Fibroblast of skin of right quadriceps (primary cell): ENCODE data around the gene CEP89.
"Not testable (repeated sequence)": the region's sequence is repeated elsewhere in the genome, so short reads cannot be mapped to it uniquely, and the experiment has no call there.

Experiments
- DNase-seq: peaks from one replicate; pipeline ENCODE4 v3.0.0-alpha.2; 2013

Gene CEP89

DNA sequence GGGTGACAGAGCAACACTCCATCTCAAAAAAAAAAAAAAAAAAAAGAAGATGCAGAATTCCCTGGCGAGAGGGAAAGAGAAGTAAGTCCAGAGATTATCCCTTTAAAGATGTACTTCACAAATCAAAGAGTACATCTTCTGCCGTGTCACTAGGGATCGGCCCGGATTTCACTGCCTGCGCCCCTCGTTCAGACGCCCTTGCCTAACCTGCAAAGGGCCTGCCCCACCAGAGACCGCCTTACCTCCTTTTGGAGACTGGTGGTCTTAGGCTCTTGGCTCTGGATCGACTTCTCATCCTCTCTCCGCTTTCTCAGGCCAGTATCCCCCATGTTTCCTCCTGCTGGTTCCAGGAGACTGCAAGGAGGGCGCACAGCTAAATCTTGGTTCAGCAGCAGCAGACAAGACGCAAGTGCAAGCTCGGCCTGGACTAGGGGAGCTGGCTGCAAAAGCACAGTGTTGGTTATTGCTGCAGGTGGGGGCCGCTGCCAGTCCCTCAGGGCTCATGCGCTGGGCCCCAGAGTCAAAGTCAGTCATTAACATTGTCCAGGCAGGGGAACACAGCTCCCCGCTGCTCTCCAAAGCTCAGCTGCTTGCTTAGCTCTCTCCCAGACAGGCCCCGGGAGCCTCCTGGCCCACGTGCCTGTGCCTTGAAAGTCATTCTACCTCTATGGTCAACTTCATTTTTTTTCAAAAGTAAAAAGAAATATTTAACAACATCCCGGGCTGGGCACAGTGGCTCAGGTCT, 103.4 kb downstream of the CEP89 start:
- no peak for DNase-seq

GRCh38 chr19:32867436-32867835, 104.3 kb downstream of the CEP89 start:
- DNase-seq = not testable (repeated sequence)

DNA sequence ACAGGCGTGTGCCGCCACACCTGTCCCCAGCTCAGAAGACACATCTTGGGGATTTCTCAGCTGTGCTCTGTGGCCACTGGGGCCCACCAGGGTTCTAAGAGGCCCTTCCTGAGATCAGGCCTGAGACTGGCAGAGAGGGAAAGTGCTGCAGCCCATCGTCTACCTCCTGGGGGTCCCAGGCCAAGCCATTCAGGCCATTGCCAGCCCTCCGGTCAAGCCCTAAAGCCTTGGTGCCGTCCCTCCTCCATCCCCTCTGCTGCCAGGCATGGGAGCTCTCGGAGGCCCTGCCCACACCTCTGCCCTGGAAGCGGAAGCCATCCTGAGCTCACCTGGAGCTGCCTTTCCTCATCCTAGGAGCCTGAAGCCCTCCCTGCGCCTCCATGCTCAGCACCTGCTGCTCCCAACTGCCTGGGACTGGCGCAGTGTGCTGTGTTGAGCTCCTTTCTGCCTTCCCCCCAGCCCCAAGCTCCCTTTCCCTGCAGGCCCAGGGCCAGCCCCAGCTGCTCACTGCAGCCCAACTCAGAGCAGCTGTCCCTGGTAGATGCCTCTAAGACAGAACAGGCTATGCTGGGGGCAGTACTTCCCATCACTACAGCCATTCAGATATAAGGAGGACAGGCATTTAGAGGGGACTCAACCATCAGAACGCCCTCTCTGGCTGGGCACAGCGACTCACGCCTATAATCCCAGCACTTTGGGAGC, 105.0 kb downstream of the CEP89 start:
- DNase-seq = no peak

DNA sequence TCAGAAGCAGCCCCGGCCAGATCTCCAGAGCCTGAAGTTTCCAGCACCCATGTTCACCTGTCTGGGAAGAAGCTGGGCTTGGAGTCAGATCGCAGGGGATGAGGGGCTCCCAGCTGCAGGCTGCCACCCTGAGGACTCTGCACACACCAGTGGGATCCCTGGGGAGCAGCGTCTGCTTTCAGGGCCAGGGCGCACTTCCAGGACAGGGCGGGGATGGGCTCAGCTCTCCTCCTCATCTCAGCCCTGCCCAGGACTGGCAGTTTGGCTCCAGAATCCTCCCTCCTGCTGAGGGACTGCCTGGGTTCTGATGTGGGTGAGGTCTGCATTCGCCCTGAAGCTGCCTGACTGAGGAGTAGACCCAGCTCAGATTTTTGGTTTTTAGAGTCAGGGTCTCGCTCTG, 105.7 kb downstream of the CEP89 start:
- DNase-seq = no peak

GRCh38 chr19:32865326-32865725, 106.4 kb downstream of the CEP89 start:
- no peak for DNase-seq

DNA sequence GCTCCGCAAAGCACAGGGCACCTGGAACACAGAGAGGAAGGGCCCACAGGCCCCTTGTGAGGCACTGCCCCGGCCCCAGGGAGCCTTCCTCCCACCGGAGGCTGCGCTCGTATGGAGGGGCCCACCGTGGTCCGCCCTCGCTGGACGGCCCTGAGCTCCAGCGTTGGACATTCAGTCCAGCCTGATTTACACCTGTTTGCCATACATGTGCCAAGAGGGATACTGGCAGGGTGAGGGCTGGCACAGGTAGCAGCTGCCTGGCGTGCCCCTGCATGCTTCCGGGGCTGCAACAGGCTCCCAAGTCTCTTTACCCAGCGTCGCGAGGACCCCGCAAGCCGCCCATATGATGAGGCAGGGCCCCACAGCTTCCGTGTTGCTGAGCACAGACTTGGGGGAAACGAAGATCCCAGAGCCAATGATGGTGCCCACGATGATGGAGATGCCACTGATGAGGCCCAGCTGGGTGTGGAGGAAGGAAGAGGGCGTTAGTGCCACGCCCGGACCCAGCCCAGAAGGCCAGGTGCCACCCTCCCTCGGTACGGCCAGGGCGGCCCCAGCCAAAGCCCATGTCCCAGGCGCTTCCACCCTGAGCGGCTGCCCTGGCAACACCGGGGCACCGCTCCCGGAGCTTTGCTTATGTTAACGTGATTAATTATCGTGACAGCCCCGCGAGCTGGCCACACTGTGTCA, 107.3 kb downstream of the CEP89 start:
- no peak for DNase-seq

DNA sequence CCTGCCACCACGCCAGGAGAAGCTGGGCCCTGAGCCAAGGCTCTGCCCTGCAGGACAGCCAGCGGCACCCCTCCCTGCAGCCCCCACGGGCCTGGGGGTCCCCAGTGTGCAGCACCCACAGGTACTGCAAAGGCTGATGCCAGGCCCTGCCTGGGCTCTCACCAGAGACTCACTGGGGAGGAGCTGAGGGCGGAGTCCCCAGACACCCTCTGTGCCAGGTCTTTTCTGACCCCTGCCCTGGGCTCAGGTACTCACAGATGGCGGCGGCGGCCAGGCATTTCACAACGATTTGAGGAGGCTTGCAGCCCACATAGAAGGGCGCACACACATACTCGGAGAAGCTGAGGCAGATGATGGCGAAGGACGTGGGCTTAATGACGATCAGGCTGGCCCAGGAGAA, 107.9 kb downstream of the CEP89 start:
- no peak for DNase-seq

- DNase-seq = no peak
Observed at GRCh38 chr19:32863301-32863700, 108.5 kb downstream of the CEP89 start.

DNA sequence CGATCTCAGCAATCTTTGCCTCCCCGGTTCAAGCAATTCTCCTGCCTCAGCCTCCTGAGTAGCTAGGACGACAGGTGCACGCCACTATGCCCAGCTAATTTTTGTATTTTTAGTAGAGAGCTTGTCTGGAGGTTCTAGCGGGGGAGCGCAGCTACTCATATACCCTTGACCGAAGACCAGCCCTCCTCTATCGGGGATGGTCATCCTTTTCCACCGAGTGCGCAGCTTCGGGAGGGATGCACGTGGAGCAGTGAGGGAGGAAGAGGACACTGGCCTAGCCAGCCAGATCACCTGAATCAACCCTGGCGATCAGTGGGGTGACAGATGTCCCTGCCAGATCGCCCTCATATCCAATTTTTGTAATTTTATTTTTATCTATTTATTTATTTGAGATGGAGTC, 109.0 kb downstream of the CEP89 start:
- no peak for DNase-seq

- no peak for DNase-seq
Observed at GRCh38 chr19:32862173-32862572, 109.6 kb downstream of the CEP89 start.

- DNase-seq = no peak
Observed at GRCh38 chr19:32861596-32861995, 110.2 kb downstream of the CEP89 start.

DNA sequence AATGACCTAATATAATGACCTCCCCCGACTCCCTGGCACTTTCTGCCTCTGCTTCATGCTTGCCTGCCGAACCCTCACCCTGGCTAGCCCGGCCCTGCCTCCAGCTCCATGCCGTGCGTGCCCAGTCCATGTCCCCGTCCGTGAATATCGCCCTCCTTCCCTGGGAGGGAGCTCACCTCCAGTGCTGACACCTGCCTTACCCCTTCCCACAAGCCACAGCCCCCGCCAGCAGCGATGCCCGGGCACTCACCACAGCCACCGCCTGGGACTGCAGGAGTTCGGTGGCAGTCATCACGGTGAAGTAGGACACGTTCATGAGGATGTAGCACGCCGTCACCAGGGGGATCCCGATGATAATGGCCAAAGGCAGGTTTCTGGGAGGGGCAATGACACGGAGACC, 112.2 kb downstream of the CEP89 start:
- DNase-seq = no peak

DNA sequence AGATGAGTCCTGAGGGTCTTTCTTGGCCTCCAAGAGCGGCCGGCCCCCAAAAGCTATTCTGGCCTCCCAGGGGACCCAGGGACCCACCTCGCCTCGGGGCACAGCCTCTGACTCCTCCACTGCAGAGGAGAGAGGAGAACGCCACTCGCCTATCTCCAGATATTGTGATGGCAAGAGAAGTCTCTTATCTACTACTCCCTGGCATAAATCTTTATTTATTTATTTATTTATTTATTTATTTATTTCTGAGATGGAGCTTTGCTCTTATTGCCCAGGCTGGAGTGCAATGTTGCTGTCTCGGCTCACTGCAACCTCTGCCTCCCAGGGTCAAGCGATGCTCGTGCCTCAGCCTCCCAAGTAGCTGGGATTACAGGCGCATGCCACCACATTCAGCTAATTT, 113.2 kb downstream of the CEP89 start:
- no peak for DNase-seq

DNA sequence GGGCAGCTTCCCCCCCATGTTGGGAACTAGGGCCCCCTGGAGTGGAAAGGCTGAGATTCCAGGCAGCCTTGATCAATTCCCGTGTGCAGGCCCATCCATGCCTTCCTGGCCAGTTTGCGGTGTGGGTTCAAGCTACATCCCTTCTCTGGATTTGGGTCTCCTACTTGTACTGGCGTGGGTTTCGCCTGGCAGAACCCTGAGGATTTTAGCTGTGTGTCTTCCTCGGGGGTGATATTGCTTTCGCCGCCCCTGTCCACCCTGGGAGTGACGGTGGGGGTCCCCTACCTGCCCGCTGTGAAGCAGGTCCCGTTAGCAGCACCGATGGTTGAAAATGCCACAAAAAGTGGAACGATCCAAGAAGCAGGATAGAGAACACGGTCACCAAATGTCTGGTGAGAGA, 113.6 kb downstream of the CEP89 start:
- no peak for DNase-seq

DNA sequence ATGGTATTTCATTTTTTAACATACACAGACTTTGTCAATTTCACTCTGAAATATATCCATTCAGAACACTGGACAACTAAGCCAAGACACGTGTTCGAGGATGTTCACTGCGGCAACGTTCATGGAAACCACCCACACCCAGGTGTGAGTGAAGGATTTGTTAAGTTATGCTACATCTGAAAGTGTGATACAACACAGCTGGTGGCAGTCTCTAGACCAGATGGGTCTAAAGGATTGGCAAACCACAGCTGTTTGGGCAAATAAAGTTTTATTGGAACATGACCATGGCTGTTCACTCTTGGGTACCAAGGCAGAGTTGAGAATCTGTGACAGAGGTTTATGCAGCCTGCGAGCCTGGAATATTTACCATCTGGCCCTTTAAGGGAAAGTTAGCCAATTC, 114.2 kb downstream of the CEP89 start:
- no peak for DNase-seq

DNA sequence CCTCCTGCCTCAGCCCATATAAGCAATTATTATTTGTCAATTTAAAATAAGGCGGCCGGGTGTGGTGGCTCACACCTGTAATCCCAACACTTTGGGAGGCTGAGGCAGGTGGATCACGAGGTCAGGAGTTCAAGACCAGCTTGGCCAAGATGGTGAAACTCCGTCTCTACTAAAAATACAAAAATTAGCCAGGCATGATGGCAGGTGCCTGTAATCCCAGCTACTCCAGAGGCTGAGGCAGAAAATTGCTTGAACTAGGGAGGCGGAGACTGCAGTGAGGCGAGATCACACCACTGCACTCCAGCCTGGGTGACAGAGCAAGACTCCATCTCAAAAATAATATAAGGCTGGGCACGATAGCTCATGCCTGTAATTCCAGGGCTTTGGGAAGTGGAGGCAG, 114.9 kb downstream of the CEP89 start:
- not testable (repeated sequence) for DNase-seq

- DNase-seq = no peak
Observed at GRCh38 chr19:32852216-32852615, 119.5 kb downstream of the CEP89 start.

DNA sequence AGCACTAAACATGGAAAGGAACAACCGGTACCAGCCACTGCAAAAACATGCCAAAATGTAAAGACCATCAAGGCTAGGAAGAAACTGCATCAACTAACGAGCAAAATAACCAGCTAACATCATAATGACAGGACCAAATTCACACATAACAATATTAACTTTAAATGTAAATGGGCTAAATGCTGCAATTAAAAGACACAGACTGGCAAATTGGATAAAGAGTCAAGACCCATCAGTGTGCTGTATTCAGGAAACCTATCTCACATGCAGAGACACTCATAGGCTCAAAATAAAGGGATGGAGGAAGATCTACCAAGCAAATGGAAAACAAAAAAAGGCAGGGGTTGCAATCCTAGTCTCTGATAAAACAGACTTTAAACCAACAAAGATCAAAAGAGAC, 123.7 kb downstream of the CEP89 start:
- DNase-seq = not testable (repeated sequence)

DNA sequence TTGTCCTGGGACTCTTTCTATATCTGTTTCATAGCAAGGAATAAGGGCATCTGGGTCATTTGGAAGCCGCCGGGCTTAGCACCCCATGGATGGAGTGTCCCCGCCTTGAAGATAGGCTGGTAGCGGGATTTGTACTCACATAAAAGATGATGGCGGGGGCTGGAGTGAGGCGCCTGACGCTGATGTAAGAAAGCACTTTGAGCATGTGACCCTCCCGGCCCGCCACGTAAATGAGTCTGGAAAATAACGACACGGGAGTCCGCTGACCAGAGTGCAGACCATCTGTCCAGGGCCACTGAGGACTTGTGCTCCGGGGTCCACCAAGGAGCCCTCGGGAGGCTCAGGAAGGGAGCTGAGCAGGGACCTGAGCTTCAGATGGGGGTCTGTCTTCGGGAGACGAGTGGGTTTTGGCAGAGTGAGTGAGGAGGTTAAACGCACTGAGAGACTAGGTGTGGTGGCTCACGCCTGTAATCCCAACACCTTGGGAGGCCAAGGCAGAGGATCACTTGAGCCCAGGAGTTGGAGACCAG, 128.0 kb downstream of the CEP89 start:
- DNase-seq = no peak

- no peak for DNase-seq
Observed at GRCh38 chr19:32842061-32842460, 129.7 kb downstream of the CEP89 start.

DNA sequence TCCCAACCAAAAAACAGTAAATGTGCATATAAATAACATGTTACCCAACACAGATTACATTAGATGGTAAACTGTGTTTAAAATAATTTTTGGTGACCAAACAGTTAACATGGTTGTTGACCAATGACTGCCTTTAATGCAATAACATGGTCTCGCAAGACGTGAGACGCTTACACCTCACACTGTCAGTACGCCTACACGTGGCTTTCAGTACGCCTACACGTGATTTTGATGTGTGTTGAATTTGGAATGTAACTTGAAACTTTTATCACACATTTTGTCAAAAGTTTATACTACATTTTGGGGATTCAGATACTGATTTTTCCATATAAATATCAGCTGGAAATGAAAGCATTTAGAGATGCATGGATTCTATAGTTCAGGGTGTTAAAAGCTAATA, 134.2 kb downstream of the CEP89 start:
- no peak for DNase-seq

- not testable (repeated sequence) for DNase-seq
Observed at GRCh38 chr19:32833388-32833787, 138.4 kb downstream of the CEP89 start.

DNA sequence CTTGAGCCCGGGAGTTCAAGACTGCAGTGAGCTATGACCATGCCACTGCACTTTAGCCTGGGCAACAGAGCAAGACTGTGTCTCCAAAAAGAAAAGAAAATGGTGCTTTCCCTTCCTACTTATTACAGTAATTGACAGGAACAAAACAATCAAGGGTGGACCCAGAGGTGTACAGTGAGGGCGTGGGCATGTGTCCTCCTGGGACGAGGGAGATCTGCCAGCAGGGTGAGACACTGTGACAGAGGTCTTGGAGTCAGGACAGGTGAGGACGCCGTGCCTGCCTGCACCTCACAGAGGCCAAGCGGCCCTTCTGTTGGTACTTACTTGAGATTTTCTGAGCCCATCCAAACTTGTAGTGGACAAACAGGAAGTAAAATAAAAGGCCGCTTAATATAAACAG, 138.9 kb downstream of the CEP89 start:
- not testable (repeated sequence) for DNase-seq

DNA sequence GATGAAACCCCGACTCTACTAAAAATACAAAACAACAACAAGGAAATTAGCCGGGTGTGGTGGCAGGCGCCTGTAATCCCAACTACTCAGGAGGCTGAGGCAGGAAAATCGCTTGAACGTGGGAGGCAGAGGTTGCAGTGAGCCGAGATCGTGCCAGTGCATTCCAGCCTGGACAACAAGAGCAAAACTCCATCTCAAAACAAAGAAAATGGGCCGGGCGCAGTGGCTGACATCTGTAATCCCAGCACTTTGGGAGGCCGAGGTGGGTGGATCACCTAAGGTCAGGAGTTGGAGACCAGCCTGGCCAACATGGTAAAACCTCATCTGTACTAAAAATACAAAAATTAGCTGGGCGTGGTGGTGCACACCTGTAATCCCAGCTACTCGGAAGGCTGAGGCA, 139.7 kb downstream of the CEP89 start:
- not testable (repeated sequence) for DNase-seq
